ENCODE measurements around the gene SHISA7. TPM values are rescaled to one million over a fixed set of nuclear protein-coding genes. Genes with fewer than 3 reads are reported as not detected.

The SHISA7 gene
- polyA plus RNA-seq, 1 of the 3 experiments (the other 2 are of a cell fraction): 0.02 TPM

DNA sequence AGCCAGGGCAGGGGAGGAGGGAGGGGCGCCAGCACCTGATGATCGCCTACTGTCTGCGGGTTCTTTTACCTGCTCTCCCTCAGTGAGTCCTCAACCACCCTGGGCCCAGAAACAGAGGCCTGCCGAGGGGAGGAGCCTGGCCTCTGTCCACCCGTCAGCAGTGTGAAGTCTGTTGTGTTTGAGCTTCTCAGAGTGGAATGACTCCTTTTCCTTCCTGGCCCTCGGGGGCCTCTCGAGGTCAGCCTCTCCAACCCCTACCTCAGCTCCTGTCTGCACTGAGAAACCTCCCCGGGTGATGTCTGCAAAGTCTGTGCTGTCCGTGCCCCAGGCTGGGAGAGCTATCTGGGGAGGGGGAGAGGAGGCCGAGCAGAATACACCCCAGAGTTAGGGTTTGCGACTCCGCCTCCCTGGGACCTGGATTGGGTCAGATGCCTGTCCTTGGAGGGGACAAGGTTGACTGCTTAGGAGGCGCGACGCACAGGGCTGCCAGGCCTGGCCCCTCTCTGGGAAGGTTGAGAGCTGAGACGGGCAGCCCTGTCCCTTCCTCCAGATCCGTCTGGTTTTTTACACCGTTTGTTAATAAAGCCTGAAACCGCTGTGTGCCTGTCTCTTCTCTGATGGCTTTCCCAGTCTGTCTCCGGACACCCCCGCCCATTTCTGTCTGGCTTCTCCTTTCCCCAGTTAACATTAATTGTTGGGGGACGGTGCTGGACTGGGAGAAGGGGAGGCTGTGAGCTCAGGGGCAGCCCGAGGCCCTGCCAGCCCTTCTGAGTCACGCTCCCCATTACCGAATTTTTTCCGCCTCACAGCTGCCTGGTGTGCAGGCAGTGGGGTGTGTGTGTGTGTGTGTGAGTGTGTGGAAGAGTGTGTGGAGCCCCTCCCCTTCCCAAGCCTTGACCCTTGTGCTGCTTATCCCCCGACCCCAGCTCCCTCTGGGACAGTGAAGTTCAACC is 44.1 kb upstream of the SHISA7 start:
- Histone ChIP-seq H2AFZ (ENCODE audit: low read depth) (peak overlapping the region; percentile 31; the same call in 1 of the 2 replicates), H3K27me3 (ENCODE audit: insufficient read depth) (no peaks in the 10 kb centered on the region), H3K36me3 (replicated peaks in 1 of 2; ENCODE audit: control insufficient read depth in 1 of 2, insufficient read depth in 2 of 2, low read length in 1 of 2) (peaks cover 0 to 5% of the 10 kb centered on the region in 2 experiments), H3K4me1 (ENCODE audit: control insufficient read depth in 1 of 2, insufficient read depth in 2 of 2, low read depth in 1 of 2, low read length in 1 of 2) (peaks cover 30 to 60% of the 10 kb centered on the region in 2 experiments; a peak in 3 of 4 replicates), H3K27ac (ENCODE audit: low read depth in 2 of 2, low read length in 1 of 2) (peak overlapping the region; percentile 95 to 97), H3K9me2 (no peaks in the 10 kb centered on the region), H3K79me2 (ENCODE audit: insufficient read depth) (peaks cover 14% of the 10 kb centered on the region; the same call in 1 of the 2 replicates), H3K9me3 (no peaks in the 10 kb centered on the region), H3F3A (replicated peaks; ENCODE audit: insufficient read depth) (peaks cover 35% of the 10 kb centered on the region), H3K9ac (peak overlapping the region; percentile 86), H4K20me1 (ENCODE audit: insufficient read depth) (no peaks in the 10 kb centered on the region), H3K4me3 (ENCODE audit: low read depth in 2 of 2, low read length in 1 of 2) (peak overlapping the region; percentile 69 to 80), H3K4me2 (peak overlapping the region; percentile 91)
- POLR2A ChIA-PET: interaction anchor here (0.5 to 2.0 kb wide), 6 partner anchors 11 to 159 kb away, joined by 3 to 11 read pairs (median 4); partner anchors contain the start of genes UBE2S and ZNF628
- CTCF ChIA-PET: interaction anchor here (0.8 to 15.1 kb wide), 13 partner anchors 8 to 346 kb away, joined by 3 to 162 read pairs (median 5); partner anchors contain the start of genes ZNF628 and ZNF865
- WGBS (ENCODE audit: low lambda C conversion rate): 6% methylated on average over 18 of the region's 27 CpGs
- DNase-seq: peak; percentile 72
- TF ChIP-seq, protein P1, sequence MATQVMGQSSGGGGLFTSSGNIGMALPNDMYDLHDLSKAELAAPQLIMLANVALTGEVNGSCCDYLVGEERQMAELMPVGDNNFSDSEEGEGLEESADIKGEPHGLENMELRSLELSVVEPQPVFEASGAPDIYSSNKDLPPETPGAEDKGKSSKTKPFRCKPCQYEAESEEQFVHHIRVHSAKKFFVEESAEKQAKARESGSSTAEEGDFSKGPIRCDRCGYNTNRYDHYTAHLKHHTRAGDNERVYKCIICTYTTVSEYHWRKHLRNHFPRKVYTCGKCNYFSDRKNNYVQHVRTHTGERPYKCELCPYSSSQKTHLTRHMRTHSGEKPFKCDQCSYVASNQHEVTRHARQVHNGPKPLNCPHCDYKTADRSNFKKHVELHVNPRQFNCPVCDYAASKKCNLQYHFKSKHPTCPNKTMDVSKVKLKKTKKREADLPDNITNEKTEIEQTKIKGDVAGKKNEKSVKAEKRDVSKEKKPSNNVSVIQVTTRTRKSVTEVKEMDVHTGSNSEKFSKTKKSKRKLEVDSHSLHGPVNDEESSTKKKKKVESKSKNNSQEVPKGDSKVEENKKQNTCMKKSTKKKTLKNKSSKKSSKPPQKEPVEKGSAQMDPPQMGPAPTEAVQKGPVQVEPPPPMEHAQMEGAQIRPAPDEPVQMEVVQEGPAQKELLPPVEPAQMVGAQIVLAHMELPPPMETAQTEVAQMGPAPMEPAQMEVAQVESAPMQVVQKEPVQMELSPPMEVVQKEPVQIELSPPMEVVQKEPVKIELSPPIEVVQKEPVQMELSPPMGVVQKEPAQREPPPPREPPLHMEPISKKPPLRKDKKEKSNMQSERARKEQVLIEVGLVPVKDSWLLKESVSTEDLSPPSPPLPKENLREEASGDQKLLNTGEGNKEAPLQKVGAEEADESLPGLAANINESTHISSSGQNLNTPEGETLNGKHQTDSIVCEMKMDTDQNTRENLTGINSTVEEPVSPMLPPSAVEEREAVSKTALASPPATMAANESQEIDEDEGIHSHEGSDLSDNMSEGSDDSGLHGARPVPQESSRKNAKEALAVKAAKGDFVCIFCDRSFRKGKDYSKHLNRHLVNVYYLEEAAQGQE (IDR thresholded peaks at IDR 0.05; ENCODE audit: low read depth, low read length): peak; percentile 41; the same call in 1 of the 2 replicates
- TF ChIP-seq YY1 (IDR thresholded peaks at IDR 0.05; ENCODE audit: low read depth) (no peak), MEF2A (IDR thresholded peaks at IDR 0.05; ENCODE audit: borderline replicate concordance, low read depth) (no peak; the same call in 1 of the 2 replicates), RXRA (IDR thresholded peaks at IDR 0.05; ENCODE audit: borderline replicate concordance, low read depth) (peak; percentile 35; the same call in 1 of the 2 replicates), SIN3A (IDR thresholded peaks at IDR 0.05; ENCODE audit: borderline replicate concordance, low read depth, low read length) (peak; percentile 82), FOSL2 (IDR thresholded peaks at IDR 0.05; ENCODE audit: borderline replicate concordance, low read depth) (peak; percentile 80), MXI1 (IDR thresholded peaks at IDR 0.05; ENCODE audit: low read depth, low read length) (peak; percentile 31; the same call in 1 of the 2 replicates), TEAD4 (IDR thresholded peaks at IDR 0.05; ENCODE audit: borderline replicate concordance, insufficient read depth) (peak; percentile 65; the same call in 1 of the 2 replicates), ELF1 (IDR thresholded peaks at IDR 0.05) (no peak; the same call in 1 of the 2 replicates), CHD2 (IDR thresholded peaks at IDR 0.05; ENCODE audit: low read length, partially characterized antibody) (no peak), TCF12 (IDR thresholded peaks at IDR 0.05) (peak; percentile 80), POLR2AphosphoS5 (IDR thresholded peaks at IDR 0.05; ENCODE audit: low read depth, low read length) (peak; percentile 24), GABPA (IDR thresholded peaks at IDR 0.05; ENCODE audit: low read depth) (no peak), TAF1 (IDR thresholded peaks at IDR 0.05; ENCODE audit: borderline replicate concordance, low read depth, low read length) (peak; percentile 57; the same call in 1 of the 2 replicates), RFX5 (IDR thresholded peaks at IDR 0.05; ENCODE audit: low read length) (no peak), RCOR1 (IDR thresholded peaks at IDR 0.05; ENCODE audit: low read length) (no peak)
- TF ChIP-seq, protein P2, sequence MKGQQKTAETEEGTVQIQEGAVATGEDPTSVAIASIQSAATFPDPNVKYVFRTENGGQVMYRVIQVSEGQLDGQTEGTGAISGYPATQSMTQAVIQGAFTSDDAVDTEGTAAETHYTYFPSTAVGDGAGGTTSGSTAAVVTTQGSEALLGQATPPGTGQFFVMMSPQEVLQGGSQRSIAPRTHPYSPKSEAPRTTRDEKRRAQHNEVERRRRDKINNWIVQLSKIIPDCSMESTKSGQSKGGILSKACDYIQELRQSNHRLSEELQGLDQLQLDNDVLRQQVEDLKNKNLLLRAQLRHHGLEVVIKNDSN (IDR thresholded peaks at IDR 0.05; ENCODE audit: borderline replicate concordance, low read depth): no peak
- TF ChIP-seq, protein P3, sequence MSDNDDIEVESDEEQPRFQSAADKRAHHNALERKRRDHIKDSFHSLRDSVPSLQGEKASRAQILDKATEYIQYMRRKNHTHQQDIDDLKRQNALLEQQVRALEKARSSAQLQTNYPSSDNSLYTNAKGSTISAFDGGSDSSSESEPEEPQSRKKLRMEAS (IDR thresholded peaks at IDR 0.05; ENCODE audit: low read depth): peak; percentile 92
- TF ChIP-seq, protein P4, sequence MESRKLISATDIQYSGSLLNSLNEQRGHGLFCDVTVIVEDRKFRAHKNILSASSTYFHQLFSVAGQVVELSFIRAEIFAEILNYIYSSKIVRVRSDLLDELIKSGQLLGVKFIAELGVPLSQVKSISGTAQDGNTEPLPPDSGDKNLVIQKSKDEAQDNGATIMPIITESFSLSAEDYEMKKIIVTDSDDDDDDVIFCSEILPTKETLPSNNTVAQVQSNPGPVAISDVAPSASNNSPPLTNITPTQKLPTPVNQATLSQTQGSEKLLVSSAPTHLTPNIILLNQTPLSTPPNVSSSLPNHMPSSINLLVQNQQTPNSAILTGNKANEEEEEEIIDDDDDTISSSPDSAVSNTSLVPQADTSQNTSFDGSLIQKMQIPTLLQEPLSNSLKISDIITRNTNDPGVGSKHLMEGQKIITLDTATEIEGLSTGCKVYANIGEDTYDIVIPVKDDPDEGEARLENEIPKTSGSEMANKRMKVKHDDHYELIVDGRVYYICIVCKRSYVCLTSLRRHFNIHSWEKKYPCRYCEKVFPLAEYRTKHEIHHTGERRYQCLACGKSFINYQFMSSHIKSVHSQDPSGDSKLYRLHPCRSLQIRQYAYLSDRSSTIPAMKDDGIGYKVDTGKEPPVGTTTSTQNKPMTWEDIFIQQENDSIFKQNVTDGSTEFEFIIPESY (IDR thresholded peaks at IDR 0.05; ENCODE audit: borderline replicate concordance, low read depth): no peak
- TF ChIP-seq, protein P5, sequence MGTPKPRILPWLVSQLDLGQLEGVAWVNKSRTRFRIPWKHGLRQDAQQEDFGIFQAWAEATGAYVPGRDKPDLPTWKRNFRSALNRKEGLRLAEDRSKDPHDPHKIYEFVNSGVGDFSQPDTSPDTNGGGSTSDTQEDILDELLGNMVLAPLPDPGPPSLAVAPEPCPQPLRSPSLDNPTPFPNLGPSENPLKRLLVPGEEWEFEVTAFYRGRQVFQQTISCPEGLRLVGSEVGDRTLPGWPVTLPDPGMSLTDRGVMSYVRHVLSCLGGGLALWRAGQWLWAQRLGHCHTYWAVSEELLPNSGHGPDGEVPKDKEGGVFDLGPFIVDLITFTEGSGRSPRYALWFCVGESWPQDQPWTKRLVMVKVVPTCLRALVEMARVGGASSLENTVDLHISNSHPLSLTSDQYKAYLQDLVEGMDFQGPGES (IDR thresholded peaks at IDR 0.05; ENCODE audit: low read depth, low read length): no peak
- TF ChIP-seq, protein P6, sequence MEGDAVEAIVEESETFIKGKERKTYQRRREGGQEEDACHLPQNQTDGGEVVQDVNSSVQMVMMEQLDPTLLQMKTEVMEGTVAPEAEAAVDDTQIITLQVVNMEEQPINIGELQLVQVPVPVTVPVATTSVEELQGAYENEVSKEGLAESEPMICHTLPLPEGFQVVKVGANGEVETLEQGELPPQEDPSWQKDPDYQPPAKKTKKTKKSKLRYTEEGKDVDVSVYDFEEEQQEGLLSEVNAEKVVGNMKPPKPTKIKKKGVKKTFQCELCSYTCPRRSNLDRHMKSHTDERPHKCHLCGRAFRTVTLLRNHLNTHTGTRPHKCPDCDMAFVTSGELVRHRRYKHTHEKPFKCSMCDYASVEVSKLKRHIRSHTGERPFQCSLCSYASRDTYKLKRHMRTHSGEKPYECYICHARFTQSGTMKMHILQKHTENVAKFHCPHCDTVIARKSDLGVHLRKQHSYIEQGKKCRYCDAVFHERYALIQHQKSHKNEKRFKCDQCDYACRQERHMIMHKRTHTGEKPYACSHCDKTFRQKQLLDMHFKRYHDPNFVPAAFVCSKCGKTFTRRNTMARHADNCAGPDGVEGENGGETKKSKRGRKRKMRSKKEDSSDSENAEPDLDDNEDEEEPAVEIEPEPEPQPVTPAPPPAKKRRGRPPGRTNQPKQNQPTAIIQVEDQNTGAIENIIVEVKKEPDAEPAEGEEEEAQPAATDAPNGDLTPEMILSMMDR (IDR thresholded peaks at IDR 0.05): no peak
